ENCODE results near the gene EPHB1. TPM values are rescaled to one million over a fixed set of nuclear protein-coding genes. Genes with fewer than 3 reads are reported as not detected.

EPHB1 gene
- total RNA-seq, 1 donor from 2014 or later = 13.7 TPM

DNA sequence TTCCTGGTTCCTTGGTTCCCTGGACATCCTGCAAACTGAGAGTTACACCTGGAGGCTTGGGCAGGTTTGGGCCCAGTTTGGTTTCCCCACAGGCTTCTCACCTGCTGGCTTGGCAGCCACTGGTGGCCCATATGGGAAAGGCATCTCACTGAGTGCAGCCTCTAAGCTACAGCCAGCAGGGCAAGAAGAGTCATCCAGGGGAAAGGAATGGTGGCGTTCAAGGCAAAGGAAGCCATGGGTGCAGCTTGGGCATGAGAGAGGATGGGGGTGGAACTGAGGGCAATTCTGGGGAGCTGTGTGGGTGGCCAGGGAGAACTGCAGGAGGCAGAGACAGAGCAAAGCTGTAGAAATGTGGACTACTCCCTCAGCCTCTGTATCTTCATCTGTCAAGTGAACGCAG, 106.4 kb downstream of the EPHB1 start:
- no peaks in the 10 kb centered on the region for H3K36me3 Mint-ChIP-seq (ENCODE audit: low read depth)
- no peak for TF ChIP-seq CTCF (conservative IDR thresholded peaks at IDR 0.05)
- peaks cover 8% of the 10 kb centered on the region for H3K27me3 Mint-ChIP-seq (ENCODE audit: low read depth)
- peaks cover 8% of the 10 kb centered on the region for H3K4me1 Mint-ChIP-seq
- no peak for DNase-seq (ENCODE audit: low read depth, low spot score)
- no peak overlapping the region for H3K4me3 Mint-ChIP-seq
- H3K9me3 Mint-ChIP-seq = no peaks in the 10 kb centered on the region
- no peak overlapping the region for H3K27ac Mint-ChIP-seq (ENCODE audit: unreplicated experiment)

DNA sequence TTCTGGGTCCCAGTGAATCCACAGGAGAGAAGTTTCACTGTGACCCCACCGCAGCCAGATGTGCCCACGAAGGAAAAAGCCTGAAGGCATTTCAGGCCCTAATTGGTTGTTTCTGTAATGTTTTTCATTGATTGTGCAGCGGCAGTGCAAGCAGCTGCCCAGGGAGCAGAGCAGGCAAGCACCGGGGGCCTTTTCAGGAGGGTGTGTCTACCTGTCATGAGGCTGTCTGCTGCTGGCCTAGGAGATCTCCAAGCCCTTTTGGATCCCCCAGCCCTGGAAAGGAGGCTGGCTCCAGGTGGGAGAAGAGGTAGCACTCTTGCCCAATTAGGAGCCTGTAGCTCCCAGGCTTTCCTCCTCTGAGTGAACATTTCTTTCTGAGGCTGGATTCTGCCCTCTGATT, 108.8 kb downstream of the EPHB1 start:
- no peak overlapping the region for H3K4me3 Mint-ChIP-seq
- H3K36me3 Mint-ChIP-seq (ENCODE audit: low read depth) = no peaks in the 10 kb centered on the region
- no peak for DNase-seq (ENCODE audit: low read depth, low spot score)
- H3K9me3 Mint-ChIP-seq = no peaks in the 10 kb centered on the region
- TF ChIP-seq CTCF (conservative IDR thresholded peaks at IDR 0.05) = no peak
- no peaks in the 10 kb centered on the region for H3K4me1 Mint-ChIP-seq
- peaks cover 8% of the 10 kb centered on the region for H3K27me3 Mint-ChIP-seq (ENCODE audit: low read depth)
- no peak overlapping the region for H3K27ac Mint-ChIP-seq (ENCODE audit: unreplicated experiment)

GRCh38 chr3:134904241-134904771, 109.2 kb downstream of the EPHB1 start:
- no peak overlapping the region for H3K4me3 Mint-ChIP-seq
- no peaks in the 10 kb centered on the region for H3K36me3 Mint-ChIP-seq (ENCODE audit: low read depth)
- no peak for DNase-seq (ENCODE audit: low read depth, low spot score)
- TF ChIP-seq CTCF (conservative IDR thresholded peaks at IDR 0.05) = no peak
- H3K9me3 Mint-ChIP-seq = no peaks in the 10 kb centered on the region
- peaks cover 8% of the 10 kb centered on the region for H3K27me3 Mint-ChIP-seq (ENCODE audit: low read depth)
- H3K27ac Mint-ChIP-seq (ENCODE audit: unreplicated experiment) = no peak overlapping the region
- H3K4me1 Mint-ChIP-seq = no peaks in the 10 kb centered on the region

DNA sequence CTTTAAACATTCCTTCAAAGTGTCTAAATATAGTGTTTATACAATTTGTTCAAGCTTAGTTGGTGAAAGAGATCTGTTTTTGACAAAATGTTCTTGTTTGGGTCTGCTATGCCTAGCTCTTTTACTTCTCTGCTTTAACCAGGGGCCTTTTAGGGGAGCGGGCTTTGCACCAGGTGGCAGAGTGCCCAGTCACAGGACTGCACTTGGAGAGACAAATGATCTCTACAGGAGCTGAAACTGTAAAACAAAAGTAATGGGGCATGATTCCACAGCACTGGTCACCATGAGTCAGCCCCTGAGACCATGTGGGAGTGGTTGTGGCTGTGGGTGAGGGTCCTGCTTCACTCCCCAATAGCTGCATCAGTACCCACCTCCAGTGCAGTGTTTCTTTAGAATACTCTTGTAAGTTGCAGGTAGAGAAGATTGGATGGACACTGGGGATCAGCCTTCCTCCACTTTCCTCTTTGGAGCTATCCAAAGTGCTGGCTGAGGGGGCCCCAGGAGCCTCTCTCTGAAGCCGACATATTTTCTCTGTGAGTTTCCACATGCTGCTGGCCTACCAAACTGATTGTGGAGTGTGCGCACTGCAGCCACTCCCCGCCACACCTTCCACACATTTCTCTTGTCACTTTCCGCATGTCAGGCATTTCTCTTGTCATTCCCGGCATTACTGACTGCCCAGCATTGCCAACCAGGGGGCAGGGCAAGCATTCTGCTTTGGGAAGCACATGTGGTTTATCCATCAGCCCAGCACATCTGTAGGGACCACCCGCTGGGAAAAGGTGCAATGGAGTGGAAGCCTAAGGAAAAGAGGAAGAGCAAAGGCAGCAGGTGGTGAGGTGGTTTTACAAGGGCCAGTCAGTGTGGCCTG, 110.0 kb downstream of the EPHB1 start:
- DNase-seq (ENCODE audit: low read depth, low spot score) = no peak
- Mint-ChIP-seq H3K27ac (ENCODE audit: unreplicated experiment) (no peak overlapping the region), H3K4me1 (no peaks in the 10 kb centered on the region), H3K27me3 (ENCODE audit: low read depth) (peaks cover 8% of the 10 kb centered on the region), H3K36me3 (ENCODE audit: low read depth) (no peaks in the 10 kb centered on the region), H3K9me3 (no peaks in the 10 kb centered on the region), H3K4me3 (no peak overlapping the region)
- no peak for TF ChIP-seq CTCF (conservative IDR thresholded peaks at IDR 0.05)

DNA sequence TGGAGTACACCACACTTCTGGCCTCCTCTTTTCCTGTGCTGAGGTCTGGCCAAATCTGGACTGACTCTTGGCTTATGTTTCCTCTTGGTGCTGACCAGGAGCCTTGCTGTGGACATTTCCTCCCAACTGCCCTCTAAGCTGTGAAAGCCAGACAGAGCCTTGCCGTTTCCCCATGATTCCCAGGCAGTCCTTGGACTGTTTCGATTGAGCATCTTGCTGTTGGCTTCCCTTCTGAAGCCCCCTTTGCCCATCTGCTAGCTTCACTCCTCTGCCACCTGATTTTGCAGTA, 110.5 kb downstream of the EPHB1 start:
- no peaks in the 10 kb centered on the region for H3K9me3 Mint-ChIP-seq
- no peak overlapping the region for H3K4me3 Mint-ChIP-seq
- no peaks in the 10 kb centered on the region for H3K4me1 Mint-ChIP-seq
- peaks cover 8% of the 10 kb centered on the region for H3K27me3 Mint-ChIP-seq (ENCODE audit: low read depth)
- no peaks in the 10 kb centered on the region for H3K36me3 Mint-ChIP-seq (ENCODE audit: low read depth)
- DNase-seq (ENCODE audit: low read depth, low spot score) = no peak
- no peak for TF ChIP-seq CTCF (conservative IDR thresholded peaks at IDR 0.05)
- no peak overlapping the region for H3K27ac Mint-ChIP-seq (ENCODE audit: unreplicated experiment)

All from neural crest cell (in vitro differentiated cells).